Measurements from ENCODE around the gene TTF1. TPM values are rescaled to one million over a fixed set of nuclear protein-coding genes. Genes with fewer than 3 reads are reported as not detected.

TTF1 gene
- polyA plus RNA-seq, 1 of the 3 experiments (the other 2 are of a cell fraction) = 11.9 TPM

DNA sequence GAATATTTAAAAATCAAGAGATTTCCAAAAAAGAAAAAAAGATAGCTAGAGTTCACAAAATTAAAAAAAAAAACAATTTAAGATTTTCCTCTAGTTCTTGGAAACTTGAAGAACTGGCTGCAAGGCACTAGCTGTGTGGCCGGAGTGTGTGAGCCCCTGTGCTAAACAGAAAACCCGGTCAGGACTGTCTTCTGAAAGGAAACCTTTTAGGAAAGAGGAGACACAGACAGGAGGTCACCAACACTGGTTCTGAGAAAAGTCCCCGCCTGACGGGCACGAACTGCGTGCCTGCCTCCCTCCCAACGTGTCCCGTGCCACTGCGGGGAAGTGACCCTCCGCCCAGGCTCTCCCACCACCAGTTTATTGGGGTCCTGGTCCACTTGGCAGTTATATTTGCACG lies 15.2 kb downstream of the TTF1 start:
- Histone ChIP-seq H3K27ac (ENCODE audit: low read depth in 2 of 2, low read length in 1 of 2) (no peak overlapping the region), H3K27me3 (ENCODE audit: insufficient read depth) (no peaks in the 10 kb centered on the region), H3K79me2 (ENCODE audit: insufficient read depth) (no peaks in the 10 kb centered on the region), H3K4me3 (ENCODE audit: low read depth in 2 of 2, low read length in 1 of 2) (no peak overlapping the region), H3K4me1 (ENCODE audit: control insufficient read depth in 1 of 2, insufficient read depth in 2 of 2, low read depth in 1 of 2, low read length in 1 of 2) (no peaks in the 10 kb centered on the region), H3K9me3 (no peaks in the 10 kb centered on the region), H4K20me1 (ENCODE audit: insufficient read depth) (no peaks in the 10 kb centered on the region), H2AFZ (ENCODE audit: low read depth) (no peak overlapping the region), H3F3A (replicated peaks; ENCODE audit: insufficient read depth) (no peaks in the 10 kb centered on the region), H3K4me2 (no peak overlapping the region), H3K9ac (no peak overlapping the region), H3K36me3 (replicated peaks in 1 of 2; ENCODE audit: control insufficient read depth in 1 of 2, insufficient read depth in 2 of 2, low read length in 1 of 2) (peaks cover 69 to 71% of the 10 kb centered on the region in 2 experiments), H3K9me2 (no peaks in the 10 kb centered on the region)
- POLR2A ChIA-PET = no interaction called here
- CTCF ChIA-PET = interaction anchor here (1.0 to 1.2 kb wide), 3 partner anchors 12 to 20 kb away, joined by 3 to 5 read pairs (median 3); partner anchors contain the start of gene TTF1
- TF ChIP-seq GATA2 (CRISPR knock-in tag; IDR thresholded peaks at IDR 0.05) (no peak), YY1 (IDR thresholded peaks at IDR 0.05; ENCODE audit: low read depth) (no peak), NRF1 (IDR thresholded peaks at IDR 0.05; ENCODE audit: low read depth, low read length) (no peak), RAD21 (IDR thresholded peaks at IDR 0.05; ENCODE audit: low read length) (no peak), TEAD4 (IDR thresholded peaks at IDR 0.05; ENCODE audit: borderline replicate concordance, insufficient read depth) (no peak), MXI1 (IDR thresholded peaks at IDR 0.05; ENCODE audit: low read depth, low read length) (no peak), TCF12 (IDR thresholded peaks at IDR 0.05) (no peak), POLR2AphosphoS5 (IDR thresholded peaks at IDR 0.05; ENCODE audit: low read depth, low read length) (no peak), MEF2A (IDR thresholded peaks at IDR 0.05; ENCODE audit: borderline replicate concordance, low read depth) (no peak), FOXJ3 (CRISPR knock-in tag; IDR thresholded peaks at IDR 0.05) (no peak), SIN3A (IDR thresholded peaks at IDR 0.05; ENCODE audit: borderline replicate concordance, low read depth, low read length) (no peak)
- TF ChIP-seq, protein P1, sequence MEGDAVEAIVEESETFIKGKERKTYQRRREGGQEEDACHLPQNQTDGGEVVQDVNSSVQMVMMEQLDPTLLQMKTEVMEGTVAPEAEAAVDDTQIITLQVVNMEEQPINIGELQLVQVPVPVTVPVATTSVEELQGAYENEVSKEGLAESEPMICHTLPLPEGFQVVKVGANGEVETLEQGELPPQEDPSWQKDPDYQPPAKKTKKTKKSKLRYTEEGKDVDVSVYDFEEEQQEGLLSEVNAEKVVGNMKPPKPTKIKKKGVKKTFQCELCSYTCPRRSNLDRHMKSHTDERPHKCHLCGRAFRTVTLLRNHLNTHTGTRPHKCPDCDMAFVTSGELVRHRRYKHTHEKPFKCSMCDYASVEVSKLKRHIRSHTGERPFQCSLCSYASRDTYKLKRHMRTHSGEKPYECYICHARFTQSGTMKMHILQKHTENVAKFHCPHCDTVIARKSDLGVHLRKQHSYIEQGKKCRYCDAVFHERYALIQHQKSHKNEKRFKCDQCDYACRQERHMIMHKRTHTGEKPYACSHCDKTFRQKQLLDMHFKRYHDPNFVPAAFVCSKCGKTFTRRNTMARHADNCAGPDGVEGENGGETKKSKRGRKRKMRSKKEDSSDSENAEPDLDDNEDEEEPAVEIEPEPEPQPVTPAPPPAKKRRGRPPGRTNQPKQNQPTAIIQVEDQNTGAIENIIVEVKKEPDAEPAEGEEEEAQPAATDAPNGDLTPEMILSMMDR (IDR thresholded peaks at IDR 0.05) = no peak
- DNase-seq = no peak
- 92% methylated on average over 3 of the region's 11 CpGs for WGBS (ENCODE audit: low lambda C conversion rate)

DNA sequence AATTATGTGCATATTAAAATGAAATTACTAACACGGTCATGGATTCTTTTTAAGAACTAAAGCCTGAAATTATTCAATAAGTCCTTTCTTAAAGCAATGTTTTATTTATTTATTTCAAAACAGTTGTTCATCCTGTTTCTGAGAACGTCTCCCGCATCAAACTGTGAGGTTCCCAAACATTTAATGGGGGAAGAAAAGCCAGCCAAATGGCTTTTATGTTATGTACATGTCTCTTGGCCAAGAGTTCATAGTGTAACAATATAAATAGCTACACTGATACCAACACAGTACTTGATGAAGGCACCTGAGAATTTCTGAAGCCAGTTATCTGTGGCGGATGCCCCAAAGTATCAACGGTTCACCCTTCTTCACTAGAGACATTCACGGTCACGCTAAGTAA lies 15.7 kb downstream of the TTF1 start:
- TF ChIP-seq SMC3 (IDR thresholded peaks at IDR 0.05; ENCODE audit: low read depth, low read length) (no peak), RXRA (IDR thresholded peaks at IDR 0.05; ENCODE audit: borderline replicate concordance, low read depth) (no peak), RFX5 (IDR thresholded peaks at IDR 0.05; ENCODE audit: low read length) (no peak), TCF12 (IDR thresholded peaks at IDR 0.05) (no peak)
- H3K27me3 ChIP-seq (ENCODE audit: insufficient read depth) = no peaks in the 10 kb centered on the region
- H3K4me3 ChIP-seq (ENCODE audit: low read depth in 2 of 2, low read length in 1 of 2) = no peak overlapping the region
- H3K9me3 ChIP-seq = no peaks in the 10 kb centered on the region
- no peaks in the 10 kb centered on the region for H4K20me1 ChIP-seq (ENCODE audit: insufficient read depth)
- H3K4me1 ChIP-seq (ENCODE audit: control insufficient read depth in 1 of 2, insufficient read depth in 2 of 2, low read depth in 1 of 2, low read length in 1 of 2) = no peaks in the 10 kb centered on the region
- no peak overlapping the region for H3K9ac ChIP-seq
- WGBS (ENCODE audit: low lambda C conversion rate) = 83% methylated on average over 7 of the region's 7 CpGs
- H3K79me2 ChIP-seq (ENCODE audit: insufficient read depth) = no peaks in the 10 kb centered on the region
- H3K4me2 ChIP-seq = no peak overlapping the region
- ChIA-PET CTCF (interaction anchor here (1.0 to 1.2 kb wide), 3 partner anchors 11 to 19 kb away, joined by 3 to 5 read pairs (median 3); partner anchors contain the start of gene TTF1), POLR2A (no interaction called here)
- no peaks in the 10 kb centered on the region for H3F3A ChIP-seq (replicated peaks; ENCODE audit: insufficient read depth)
- no peak overlapping the region for H2AFZ ChIP-seq (ENCODE audit: low read depth)
- no peak for DNase-seq
- no peak overlapping the region for H3K27ac ChIP-seq (ENCODE audit: low read depth in 2 of 2, low read length in 1 of 2)
- peaks cover 71% of the 10 kb centered on the region in 2 experiments for H3K36me3 ChIP-seq (replicated peaks in 1 of 2; ENCODE audit: control insufficient read depth in 1 of 2, insufficient read depth in 2 of 2, low read length in 1 of 2)
- no peaks in the 10 kb centered on the region for H3K9me2 ChIP-seq

Data from SK-N-SH (cell line).